OCI-M1 (cell line): ENCODE results near the gene MLPH.

ENCODE experiments used
- DNase-seq: peaks from one replicate; lab custom pipeline; 2025; lab: John Stamatoyannopoulos, UW

MLPH gene

DNA sequence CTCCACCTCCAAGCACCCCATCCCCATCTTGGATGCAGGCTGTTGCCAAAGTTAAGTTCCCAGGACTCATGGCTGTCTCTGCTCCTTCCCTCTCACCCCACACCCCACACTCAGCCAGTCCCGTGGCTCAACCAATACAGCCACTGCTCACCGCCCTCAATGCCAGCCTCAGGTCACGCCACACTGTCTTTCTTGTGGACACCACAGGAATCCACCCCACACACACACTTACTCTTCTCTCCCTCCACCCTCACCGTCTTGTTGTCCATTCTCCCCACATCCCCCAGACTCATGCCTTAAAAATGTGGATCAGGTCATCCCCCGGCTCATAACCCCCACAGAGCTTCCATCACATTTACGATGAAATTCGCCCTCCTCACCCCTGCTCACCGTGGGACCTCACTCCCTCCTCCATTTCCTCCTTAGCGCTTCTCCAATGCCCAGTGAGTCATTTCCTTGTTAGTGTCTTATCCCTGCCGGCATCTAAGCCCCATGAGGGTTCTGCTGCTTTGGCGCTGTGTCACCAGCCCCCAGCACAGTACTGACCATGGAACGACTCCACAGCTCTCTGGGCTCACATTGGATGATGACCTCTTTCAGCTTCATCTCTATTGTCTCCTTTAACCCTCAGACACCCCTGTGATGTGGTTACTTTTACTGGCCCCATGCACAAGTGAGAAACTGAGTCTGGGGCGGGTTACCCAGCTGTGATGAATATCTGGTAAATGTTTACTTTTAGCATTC, 13.8 kb downstream of the MLPH start:
- DNase-seq = no peak

DNA sequence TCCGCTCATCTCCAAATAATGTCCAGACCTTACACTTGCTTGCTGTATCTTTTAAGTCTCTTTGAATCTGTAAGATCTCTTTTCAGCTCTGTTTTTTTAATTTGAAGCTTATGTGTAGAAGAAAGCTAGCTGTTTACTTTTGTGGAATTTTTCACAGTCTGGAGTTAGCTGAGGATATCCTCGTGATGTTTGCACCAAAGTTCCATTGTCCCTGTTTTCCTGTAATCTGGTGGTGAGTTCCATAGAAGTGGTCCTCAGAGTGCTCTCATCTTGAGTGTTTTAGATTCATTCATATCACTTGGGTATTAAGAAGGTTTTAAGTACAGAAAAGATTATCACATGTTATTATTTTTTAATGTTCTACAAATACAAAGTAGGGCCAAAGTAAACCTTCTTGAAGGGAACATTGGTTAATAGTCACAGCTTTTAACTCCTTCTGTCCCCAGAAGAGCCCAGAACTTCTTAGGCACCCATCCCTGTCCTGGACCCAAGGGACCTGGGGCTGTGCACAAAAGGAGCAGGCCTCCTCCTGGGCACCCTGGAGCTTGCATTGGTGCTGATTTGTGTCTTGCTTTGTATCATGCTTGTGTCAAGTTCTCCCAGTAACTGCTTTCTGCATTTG, 15.0 kb downstream of the MLPH start:
- DNase-seq = no peak

- DNase-seq = no peak
Observed at GRCh38 chr2:237503201-237503600, 16.1 kb downstream of the MLPH start.

DNA sequence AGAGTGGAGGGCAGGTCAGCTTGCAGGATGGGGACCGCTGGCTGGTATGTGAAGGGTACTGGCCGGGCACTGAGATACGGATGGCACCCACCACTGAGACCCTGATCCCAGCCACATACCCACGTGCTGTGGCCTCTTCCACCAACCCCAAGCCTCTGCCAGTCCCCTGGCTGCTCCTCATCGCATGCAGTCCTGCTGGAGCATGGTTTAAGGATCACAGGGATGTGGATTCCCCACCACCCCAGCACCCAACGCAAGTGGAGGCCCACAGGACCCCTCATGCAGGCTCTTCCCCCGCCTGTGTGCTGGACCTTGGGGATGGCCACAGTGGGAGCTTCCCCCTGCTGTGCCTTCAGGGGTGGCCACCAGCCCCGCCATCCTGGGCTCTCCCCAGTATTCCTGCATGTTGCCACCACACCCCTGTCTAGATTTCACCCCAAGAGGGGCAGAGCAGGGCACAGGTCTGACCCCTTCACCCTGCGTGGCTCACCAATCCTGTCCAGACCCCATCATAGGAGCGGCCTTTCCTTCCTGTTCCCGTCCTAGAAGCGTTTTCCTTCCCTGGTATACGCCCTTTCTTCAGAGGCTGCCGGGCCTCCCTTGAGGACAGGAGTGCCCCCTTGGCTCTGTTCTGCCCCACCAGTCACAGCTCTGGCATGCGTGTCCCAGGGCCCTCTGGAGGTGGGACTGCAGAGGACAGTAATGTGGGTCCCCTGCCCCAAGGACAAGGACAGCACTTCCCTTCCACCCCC, 18.3 kb downstream of the MLPH start:
- no peak for DNase-seq

GRCh38 chr2:237507512-237507911, 20.5 kb downstream of the MLPH start:
- DNase-seq = no peak

DNA sequence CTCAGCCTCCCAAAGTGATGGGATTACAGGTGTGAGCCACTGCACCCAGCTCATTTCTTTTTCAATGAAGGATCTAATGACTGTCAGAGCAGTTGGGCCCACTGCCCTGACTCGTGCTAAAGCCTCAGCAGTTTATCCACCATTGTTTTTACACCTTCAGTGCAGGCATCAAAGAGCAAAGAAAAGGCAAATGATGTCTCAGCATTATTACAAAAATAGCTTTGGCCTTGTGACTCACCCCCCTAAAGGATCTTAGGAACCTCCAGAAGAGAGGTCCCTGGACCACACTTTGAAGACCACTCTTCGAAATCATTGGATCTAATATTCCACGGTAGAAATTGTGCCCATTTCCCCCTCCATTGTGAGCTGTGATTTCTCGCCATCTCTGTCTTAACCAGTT, 21.3 kb downstream of the MLPH start:
- no peak for DNase-seq

GRCh38 chr2:237509151-237509550, 22.1 kb downstream of the MLPH start:
- no peak for DNase-seq

GRCh38 chr2:237509905-237510304, 22.9 kb downstream of the MLPH start:
- no peak for DNase-seq

GRCh38 chr2:237510502-237511217, 23.6 kb downstream of the MLPH start:
- DNase-seq = no peak

DNA sequence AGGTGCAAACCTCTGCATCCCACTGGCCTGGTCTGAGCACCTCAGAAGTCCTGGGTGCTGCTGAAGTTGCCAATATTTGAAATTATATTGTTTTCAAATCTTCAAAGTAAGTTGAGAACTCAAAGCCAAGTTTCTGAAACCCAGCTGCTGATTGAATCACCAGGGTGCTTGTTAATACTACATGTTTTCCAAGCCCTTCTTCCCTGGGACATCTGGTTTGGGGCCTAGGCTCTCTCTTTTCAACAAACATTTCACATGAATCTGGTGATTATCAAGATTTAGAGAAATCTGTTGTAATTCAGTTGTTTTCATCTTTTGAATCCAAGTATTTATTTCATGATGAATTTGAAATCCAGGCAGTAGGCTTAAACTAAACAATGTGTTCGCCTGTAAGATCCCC, 24.4 kb downstream of the MLPH start:
- DNase-seq = no peak

DNA sequence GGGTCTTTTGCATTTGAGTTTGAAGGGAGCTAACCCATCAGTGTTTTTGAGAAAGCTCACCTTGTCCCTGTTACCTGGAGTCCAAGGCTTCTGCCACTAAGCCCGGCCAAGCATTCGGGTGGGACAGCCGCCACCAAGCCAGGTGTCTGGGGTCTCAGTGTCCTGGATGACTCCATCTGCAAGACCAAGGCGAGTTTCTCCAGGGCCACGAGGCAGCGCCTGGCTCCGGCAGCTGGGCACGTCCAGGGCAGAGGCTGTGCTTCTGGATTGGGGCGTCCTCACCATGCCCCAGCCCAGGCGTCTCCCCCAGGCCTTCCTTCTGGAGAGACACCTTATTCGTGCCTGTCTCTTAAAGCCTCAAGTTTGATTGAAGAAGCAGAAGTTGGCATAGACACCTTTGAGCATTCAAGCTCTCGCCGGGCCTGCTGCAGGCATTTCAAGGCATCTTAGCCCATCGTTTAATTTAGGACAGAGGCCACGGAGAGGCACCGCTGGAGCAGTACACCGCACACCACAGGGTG, 24.9 kb downstream of the MLPH start:
- DNase-seq = no peak

GRCh38 chr2:237512774-237513466, 25.9 kb downstream of the MLPH start:
- DNase-seq = peak; percentile 84

GRCh38 chr2:237513693-237514092, 26.6 kb downstream of the MLPH start:
- no peak for DNase-seq

GRCh38 chr2:237514474-237515130, 27.6 kb downstream of the MLPH start:
- DNase-seq = no peak

DNA sequence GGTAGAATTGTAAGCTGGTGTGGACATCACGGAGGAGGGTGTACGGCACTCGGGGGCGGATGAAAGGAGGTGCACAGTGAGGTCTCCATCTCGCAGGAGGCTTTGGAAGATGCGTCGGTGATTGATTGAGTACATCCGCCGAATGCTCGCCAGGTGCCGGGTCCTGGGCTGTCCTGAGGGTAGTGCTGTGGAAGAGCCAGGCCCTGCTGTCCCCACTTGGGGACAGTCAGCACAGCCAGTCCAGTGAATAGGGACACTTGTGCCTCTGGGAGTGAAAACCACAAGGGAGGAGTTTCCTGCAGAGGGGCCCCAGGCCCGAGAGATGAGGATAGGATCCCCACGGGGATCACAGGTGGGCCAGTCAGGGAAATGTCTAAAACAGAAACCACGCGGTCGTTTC, 28.1 kb downstream of the MLPH start:
- DNase-seq = no peak

DNA sequence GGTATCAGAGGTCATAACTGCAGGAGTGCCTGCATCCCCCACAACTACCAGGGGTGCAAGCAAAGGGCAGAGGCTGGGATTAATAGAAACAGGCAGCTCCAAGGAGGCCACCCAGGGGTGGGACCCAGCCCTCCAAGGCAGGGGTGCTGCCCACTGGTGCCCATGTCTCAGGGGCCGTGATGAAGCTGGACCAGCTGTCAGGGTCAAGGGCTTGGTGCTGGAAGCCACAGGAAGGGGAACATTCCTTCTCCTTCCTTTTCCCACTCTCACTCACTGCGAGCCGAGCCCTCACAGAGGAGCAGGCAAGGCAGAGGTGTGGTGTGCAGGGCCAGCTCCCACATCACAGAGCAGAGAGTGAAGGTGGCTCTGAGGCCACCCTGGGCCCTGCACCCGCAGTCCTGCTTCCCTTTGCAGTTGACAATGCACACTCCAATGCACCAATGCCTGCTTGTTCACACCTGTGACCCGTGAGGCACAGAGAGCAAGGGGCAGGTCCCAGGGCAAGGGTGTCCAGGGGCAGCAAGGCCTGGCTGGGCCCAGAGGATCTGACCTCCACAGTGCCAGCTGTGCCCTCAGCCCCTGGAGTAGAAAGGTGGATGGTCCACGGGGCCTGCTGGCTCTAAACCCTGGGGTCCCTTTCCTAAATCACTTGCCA, 28.7 kb downstream of the MLPH start:
- no peak for DNase-seq

DNA sequence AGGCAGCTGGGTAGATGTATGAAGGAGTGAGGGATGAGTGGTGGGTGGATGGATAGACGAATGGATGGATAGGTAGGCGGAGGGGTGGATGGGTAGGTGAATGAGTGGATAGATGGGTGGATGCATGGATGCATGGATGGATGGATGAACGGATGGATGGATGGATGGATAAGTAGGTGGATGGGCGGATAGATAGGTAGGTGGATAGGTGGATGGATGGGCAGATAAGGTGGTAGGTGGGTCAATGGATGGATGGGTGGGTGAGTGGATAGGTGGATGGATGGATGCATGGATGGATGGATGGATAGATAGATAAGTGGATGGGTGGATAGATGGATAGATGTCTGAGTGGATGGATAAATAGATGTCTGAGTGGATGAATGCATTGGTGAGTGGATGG, 30.1 kb downstream of the MLPH start:
- DNase-seq = no peak

DNA sequence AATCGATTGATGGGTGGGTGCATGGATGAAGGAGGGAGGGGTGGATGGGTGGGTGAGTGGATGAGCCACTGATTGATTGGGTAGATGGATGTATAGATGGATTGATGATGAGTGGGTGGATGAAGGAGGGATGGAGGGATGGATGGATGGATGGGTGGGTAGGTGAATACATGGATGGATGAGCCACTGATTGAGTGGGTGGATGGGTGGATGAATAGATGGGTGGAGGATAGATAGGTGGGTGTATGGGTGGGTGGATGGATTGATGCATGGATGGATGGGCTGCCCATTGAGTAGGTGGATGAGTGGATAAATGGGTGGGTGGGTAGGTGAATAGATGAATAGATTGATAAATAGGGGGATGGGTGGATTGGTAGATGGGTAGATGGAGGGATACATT, 30.9 kb downstream of the MLPH start:
- DNase-seq = no peak

DNA sequence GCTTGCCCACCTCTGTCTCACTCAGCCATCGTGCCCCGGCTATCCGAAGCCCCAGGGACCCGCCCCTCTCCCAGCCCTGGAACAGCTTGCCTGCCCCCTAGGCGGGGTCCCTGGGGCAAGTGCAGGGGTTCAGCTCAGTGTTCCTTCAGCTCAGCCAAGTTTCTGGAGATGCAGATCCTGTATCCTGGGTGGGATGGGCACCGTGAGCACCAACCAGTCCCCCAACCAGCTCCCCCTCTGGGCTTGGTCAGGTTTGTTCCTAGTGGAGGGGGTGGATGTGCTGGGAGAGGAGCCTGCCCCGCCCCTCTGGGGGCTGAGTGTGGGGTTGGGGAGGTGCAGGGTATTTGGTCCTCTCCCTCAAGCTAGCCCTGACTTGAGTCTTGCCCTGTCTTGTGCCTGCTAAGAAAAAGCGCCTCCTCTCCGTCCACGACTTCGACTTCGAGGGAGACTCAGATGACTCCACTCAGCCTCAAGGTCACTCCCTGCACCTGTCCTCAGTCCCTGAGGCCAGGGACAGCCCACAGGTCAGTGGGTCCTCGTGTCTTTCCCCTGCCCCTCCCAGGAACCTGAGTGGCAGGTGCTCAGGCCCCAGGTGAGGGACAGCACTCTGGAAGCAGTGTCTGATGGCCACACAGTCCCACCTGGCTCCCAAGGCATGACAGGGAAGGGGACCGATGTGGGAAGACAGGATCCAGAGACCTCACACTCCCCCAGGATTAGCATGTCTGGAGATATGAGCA, 32.6 kb downstream of the MLPH start:
- no peak for DNase-seq

DNA sequence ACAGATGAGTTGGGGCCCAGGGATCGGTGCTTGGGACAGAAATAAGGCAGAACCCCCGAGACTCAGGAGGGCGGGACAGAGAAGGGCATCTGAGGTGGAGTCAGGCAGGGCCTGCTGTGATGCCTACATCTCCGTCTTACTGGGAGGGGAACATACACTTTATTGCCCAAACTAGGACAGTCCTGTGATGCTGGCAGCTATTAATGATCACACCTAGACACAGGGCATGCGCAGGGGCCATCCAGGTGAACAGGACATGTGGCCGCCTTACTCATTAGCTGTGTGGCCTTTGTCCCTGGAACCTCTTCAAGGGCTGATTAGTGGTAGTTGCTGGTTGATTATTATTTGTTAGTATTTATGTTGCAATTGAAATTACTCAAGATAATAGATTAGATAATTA, 33.2 kb downstream of the MLPH start:
- no peak for DNase-seq
